HFF-Myc (cell line): Measurements from ENCODE around the gene KRTAP5-6.

ENCODE experiments used
- DNase-seq: peaks from one replicate; pipeline ENCODE4 v3.0.0-alpha.2; 2011; ENCODE audit warnings: low read depth; ENCODE audit errors: extremely low read depth
- H3K4me3 ChIP-seq: replicated peaks from 2 replicates; pipeline ENCODE4 v1.5.1; 2011; ENCODE audit warnings: low read depth, mild to moderate bottlenecking, control low read depth, low read length
- CTCF ChIP-seq: IDR thresholded peaks from 2 replicates; pipeline ENCODE4 v1.5.1; 2012; ENCODE audit warnings: mild to moderate bottlenecking, low read depth, low read length, control low read depth; ENCODE audit errors: missing control alignments

Gene KRTAP5-6

GRCh38 chr11:1705126-1706052, 8.4 kb downstream of the KRTAP5-6 start:
- no peak for TF ChIP-seq CTCF
- no peak overlapping the region for H3K4me3 ChIP-seq
- no peak for DNase-seq

- H3K4me3 ChIP-seq = no peak overlapping the region
- TF ChIP-seq CTCF = peak; percentile 19
- no peak for DNase-seq
Observed at GRCh38 chr11:1706634-1707400, 9.8 kb downstream of the KRTAP5-6 start.

- TF ChIP-seq CTCF = no peak
- no peak overlapping the region for H3K4me3 ChIP-seq
- DNase-seq = no peak
Observed at GRCh38 chr11:1707751-1708150, 10.8 kb downstream of the KRTAP5-6 start.

- no peak for TF ChIP-seq CTCF
- DNase-seq = no peak
- H3K4me3 ChIP-seq = no peak overlapping the region
Observed at GRCh38 chr11:1708716-1709115, 11.7 kb downstream of the KRTAP5-6 start.

- no peak for DNase-seq
- no peak for TF ChIP-seq CTCF
Observed at GRCh38 chr11:1714908-1715885, 18.2 kb downstream of the KRTAP5-6 start.

GRCh38 chr11:1717745-1718144, 20.8 kb downstream of the KRTAP5-6 start:
- no peak overlapping the region for H3K4me3 ChIP-seq
- no peak for TF ChIP-seq CTCF
- no peak for DNase-seq

More at GRCh38 chr11:1714908-1715885, 18.2 kb downstream of the KRTAP5-6 start:
- H3K4me3 ChIP-seq = no peak overlapping the region
